ENCODE results near the gene MMP2.

Gene MMP2

DNA sequence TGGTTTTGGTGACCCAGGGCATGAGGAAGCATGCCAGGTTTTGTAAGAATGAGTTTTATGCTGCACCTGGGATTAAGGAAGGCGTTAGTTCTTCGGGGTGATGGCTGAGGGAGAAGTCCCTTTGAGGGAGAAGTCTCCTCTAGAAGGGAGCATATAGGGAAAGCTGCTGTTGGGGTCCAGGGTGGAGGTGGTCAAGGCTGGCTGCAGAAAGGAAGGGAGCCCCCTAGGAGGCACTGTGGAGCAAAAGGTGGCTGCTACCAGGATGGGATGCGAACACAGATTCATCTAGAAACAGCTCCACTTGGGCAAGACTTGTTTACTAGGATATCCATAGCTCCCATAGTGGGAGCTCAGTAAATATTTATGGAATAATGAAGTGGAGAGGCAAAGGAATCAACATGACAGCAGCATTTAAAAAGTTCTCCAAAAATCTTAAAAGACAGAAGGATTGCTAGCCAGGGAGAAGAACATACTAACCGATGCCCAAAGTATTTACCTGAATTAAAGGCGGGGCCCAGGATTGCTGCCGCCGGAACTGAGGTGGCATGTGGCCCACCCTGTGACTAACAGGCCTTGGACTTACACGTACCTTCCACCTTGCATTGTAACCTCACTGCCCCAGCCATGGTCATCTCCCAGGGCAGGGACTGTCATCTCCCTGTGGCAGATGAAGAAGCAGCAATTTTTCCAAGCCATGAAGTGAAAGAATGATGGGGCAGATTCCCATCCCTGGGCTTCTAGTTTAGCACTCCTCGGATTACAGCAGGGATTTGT, 22.7 kb downstream of the MMP2 start:
- POLR2A ChIA-PET: interaction anchor here (0.7 to 2.8 kb wide), 3 partner anchors 7 to 30 kb away, joined by 3 to 31 read pairs (median 3); partner anchors contain the start of gene MMP2
- CTCF ChIA-PET: interaction anchor here (0.8 to 5.6 kb wide), 18 partner anchors 8 to 200 kb away, joined by 3 to 44 read pairs (median 6); no protein-coding TSS in a partner anchor
- no peak for DNase-seq (ENCODE audit: low read depth, low spot score)
- TF ChIP-seq, protein P1, sequence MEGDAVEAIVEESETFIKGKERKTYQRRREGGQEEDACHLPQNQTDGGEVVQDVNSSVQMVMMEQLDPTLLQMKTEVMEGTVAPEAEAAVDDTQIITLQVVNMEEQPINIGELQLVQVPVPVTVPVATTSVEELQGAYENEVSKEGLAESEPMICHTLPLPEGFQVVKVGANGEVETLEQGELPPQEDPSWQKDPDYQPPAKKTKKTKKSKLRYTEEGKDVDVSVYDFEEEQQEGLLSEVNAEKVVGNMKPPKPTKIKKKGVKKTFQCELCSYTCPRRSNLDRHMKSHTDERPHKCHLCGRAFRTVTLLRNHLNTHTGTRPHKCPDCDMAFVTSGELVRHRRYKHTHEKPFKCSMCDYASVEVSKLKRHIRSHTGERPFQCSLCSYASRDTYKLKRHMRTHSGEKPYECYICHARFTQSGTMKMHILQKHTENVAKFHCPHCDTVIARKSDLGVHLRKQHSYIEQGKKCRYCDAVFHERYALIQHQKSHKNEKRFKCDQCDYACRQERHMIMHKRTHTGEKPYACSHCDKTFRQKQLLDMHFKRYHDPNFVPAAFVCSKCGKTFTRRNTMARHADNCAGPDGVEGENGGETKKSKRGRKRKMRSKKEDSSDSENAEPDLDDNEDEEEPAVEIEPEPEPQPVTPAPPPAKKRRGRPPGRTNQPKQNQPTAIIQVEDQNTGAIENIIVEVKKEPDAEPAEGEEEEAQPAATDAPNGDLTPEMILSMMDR (IDR thresholded peaks at IDR 0.05; ENCODE audit: insufficient read depth, low read length, missing control alignments): peak; percentile 33
- no peak overlapping the region for H3K4me3 ChIP-seq (ENCODE audit: low read depth, low read length)

DNA sequence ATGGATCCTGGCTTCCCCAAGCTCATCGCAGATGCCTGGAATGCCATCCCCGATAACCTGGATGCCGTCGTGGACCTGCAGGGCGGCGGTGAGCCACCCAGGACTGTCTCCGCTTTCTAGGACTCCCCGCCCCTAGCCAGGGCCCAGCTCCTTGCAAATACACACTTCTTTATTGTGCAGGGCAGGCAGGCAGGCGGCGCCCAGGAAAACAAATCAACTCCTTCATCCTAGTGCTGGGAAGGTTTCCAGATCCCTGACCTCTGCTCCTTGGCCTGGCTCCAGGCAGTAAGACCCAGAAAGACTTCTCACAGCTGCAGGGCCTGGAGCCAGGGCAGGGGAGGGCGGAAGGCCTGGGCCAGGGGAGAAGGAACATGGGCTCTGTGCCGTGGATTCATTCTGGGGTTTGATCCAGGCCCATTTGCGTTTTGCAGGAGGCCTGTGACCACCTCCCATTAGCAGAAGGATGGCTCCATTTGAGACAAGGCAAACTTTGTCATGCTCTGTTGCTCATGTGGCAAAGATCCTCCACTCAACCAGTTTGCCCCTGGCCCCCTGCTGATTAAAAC, 23.9 kb downstream of the MMP2 start:
- DNase-seq (ENCODE audit: low read depth, low spot score): no peak
- POLR2A ChIA-PET: interaction anchor here (0.7 to 1.1 kb wide), 2 partner anchors 9 to 31 kb away, joined by 3 read pairs; no protein-coding TSS in a partner anchor

DNA sequence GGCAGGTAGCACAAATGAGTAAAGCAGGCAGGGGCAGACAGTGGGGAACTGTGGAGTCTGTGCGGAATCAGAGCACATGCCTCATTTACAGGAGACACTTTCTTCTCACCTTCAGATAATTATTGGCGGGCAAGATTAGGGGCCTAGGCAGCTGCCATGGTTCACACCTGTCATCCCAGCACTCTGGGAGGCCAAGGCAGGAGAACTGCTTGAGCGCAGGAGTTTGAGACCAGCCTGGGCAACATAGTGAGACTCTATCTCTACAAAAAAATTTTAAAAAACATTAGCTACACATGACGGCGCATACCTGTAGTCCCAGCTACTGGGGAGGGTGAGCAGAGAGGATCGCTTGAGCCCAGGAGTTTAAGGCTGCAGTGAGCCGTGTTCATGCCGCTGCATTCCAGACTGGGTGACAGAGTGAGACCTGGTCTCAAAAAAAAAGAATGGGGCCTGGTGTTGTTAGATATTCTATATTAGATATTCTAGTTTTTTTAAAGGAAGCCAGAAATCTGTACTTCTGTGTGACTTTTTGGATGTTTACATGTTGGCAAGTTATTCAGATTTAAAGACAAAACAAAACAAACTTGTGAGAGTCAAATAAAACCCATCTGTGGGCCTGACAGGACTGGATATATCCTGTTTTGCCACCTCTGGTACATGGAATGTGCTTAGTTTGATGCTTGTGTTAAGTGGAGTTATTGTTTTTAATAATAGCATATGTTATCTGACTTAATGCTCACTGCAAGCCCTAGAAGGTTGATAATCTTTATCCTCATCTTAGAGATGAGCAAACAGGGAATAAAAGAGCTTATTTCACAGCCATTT, 24.9 kb downstream of the MMP2 start:
- TF ChIP-seq, protein P1 (IDR thresholded peaks at IDR 0.05; ENCODE audit: insufficient read depth, low read length, missing control alignments): no peak
- ChIA-PET CTCF (interaction anchor here (0.8 to 5.6 kb wide), 6 partner anchors 10 to 200 kb away, joined by 3 to 44 read pairs (median 15); no protein-coding TSS in a partner anchor), POLR2A (interaction anchor here (1.4 kb wide), 1 partner anchor 11 kb away, joined by 4 read pairs; no protein-coding TSS in a partner anchor)
- no peak for DNase-seq (ENCODE audit: low read depth, low spot score)
- H3K4me3 ChIP-seq (ENCODE audit: low read depth, low read length): no peak overlapping the region

More for the DNA sequence above, 23.9 kb downstream of the MMP2 start:
- no peak overlapping the region for H3K4me3 ChIP-seq (ENCODE audit: low read depth, low read length)
- TF ChIP-seq, protein P1 (IDR thresholded peaks at IDR 0.05; ENCODE audit: insufficient read depth, low read length, missing control alignments): no peak
- CTCF ChIA-PET: interaction anchor here (0.8 to 5.6 kb wide), 11 partner anchors 10 to 201 kb away, joined by 3 to 44 read pairs (median 5); no protein-coding TSS in a partner anchor

DNA sequence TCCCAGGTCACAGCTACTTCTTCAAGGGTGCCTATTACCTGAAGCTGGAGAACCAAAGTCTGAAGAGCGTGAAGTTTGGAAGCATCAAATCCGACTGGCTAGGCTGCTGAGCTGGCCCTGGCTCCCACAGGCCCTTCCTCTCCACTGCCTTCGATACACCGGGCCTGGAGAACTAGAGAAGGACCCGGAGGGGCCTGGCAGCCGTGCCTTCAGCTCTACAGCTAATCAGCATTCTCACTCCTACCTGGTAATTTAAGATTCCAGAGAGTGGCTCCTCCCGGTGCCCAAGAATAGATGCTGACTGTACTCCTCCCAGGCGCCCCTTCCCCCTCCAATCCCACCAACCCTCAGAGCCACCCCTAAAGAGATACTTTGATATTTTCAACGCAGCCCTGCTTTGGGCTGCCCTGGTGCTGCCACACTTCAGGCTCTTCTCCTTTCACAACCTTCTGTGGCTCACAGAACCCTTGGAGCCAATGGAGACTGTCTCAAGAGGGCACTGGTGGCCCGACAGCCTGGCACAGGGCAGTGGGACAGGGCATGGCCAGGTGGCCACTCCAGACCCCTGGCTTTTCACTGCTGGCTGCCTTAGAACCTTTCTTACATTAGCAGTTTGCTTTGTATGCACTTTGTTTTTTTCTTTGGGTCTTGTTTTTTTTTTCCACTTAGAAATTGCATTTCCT, 26.5 kb downstream of the MMP2 start:
- TF ChIP-seq, protein P1 (IDR thresholded peaks at IDR 0.05; ENCODE audit: insufficient read depth, low read length, missing control alignments): no peak
- H3K4me3 ChIP-seq (ENCODE audit: low read depth, low read length): no peak overlapping the region
- no peak for DNase-seq (ENCODE audit: low read depth, low spot score)
- CTCF ChIA-PET: interaction anchor here (1.0 to 5.6 kb wide), 2 partner anchors 39 to 40 kb away, joined by 3 to 44 read pairs; no protein-coding TSS in a partner anchor
- POLR2A ChIA-PET: interaction anchor here (1.3 to 1.4 kb wide), 2 partner anchors 9 to 26 kb away, joined by 4 to 7 read pairs; no protein-coding TSS in a partner anchor

DNA sequence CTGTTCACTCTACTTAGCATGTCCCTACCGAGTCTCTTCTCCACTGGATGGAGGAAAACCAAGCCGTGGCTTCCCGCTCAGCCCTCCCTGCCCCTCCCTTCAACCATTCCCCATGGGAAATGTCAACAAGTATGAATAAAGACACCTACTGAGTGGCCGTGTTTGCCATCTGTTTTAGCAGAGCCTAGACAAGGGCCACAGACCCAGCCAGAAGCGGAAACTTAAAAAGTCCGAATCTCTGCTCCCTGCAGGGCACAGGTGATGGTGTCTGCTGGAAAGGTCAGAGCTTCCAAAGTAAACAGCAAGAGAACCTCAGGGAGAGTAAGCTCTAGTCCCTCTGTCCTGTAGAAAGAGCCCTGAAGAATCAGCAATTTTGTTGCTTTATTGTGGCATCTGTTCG, 27.1 kb downstream of the MMP2 start:
- TF ChIP-seq, protein P1 (IDR thresholded peaks at IDR 0.05; ENCODE audit: insufficient read depth, low read length, missing control alignments): no peak
- ChIA-PET POLR2A (interaction anchor here (1.3 kb wide), 1 partner anchor 26 kb away, joined by 7 read pairs; no protein-coding TSS in a partner anchor), CTCF (interaction anchor here (1.5 kb wide), 1 partner anchor 10 kb away, joined by 3 read pairs; no protein-coding TSS in a partner anchor)
- no peak overlapping the region for H3K4me3 ChIP-seq (ENCODE audit: low read depth, low read length)
- DNase-seq (ENCODE audit: low read depth, low spot score): no peak
